ENCODE data around the gene C2orf15.

Gene C2orf15

GRCh38 chr2:99141110-99142108 lies at the start of gene C2orf15:
Gene C2orf15, plus strand, starts transcription at chr2:99141707. Its CDS starts 8,852 bp downstream, at chr2:99150559.
- DNase-seq (ENCODE audit: extremely low read depth, insufficient read length): peak; percentile 97
- no peaks in the 10 kb centered on the region for H3K27me3 ChIP-seq (replicated peaks; ENCODE audit: control insufficient read depth, insufficient read depth, low read length)
- TF ChIP-seq CTCF (IDR thresholded peaks at IDR 0.05; ENCODE audit: insufficient read depth, low read length, poor library complexity, severe bottlenecking): no peak
- H3K4me3 ChIP-seq (replicated peaks; ENCODE audit: low read depth, low read length): peak within 1 kb of the TSS; percentile 86
- no peaks in the 10 kb centered on the region for H3K36me3 ChIP-seq (ENCODE audit: control insufficient read depth, insufficient read depth, low read length)

GRCh38 chr2:99096728-99097127 lies 44.8 kb upstream of the C2orf15 start:
- no peak for DNase-seq (ENCODE audit: extremely low read depth, insufficient read length)
- TF ChIP-seq CTCF (IDR thresholded peaks at IDR 0.05; ENCODE audit: insufficient read depth, low read length, poor library complexity, severe bottlenecking): no peak
- Histone ChIP-seq H3K36me3 (ENCODE audit: control insufficient read depth, insufficient read depth, low read length) (no peaks in the 10 kb centered on the region), H3K27me3 (replicated peaks; ENCODE audit: control insufficient read depth, insufficient read depth, low read length) (no peaks in the 10 kb centered on the region), H3K4me3 (replicated peaks; ENCODE audit: low read depth, low read length) (no peak overlapping the region)

- Histone ChIP-seq H3K27me3 (replicated peaks; ENCODE audit: control insufficient read depth, insufficient read depth, low read length) (no peaks in the 10 kb centered on the region), H3K36me3 (ENCODE audit: control insufficient read depth, insufficient read depth, low read length) (no peaks in the 10 kb centered on the region), H3K4me3 (replicated peaks; ENCODE audit: low read depth, low read length) (no peak overlapping the region)
- DNase-seq (ENCODE audit: extremely low read depth, insufficient read length): no peak
- no peak for TF ChIP-seq CTCF (IDR thresholded peaks at IDR 0.05; ENCODE audit: insufficient read depth, low read length, poor library complexity, severe bottlenecking)
Measured at GRCh38 chr2:99101697-99102096, 39.8 kb upstream of the C2orf15 start.

GRCh38 chr2:99104006-99104405 lies 37.5 kb upstream of the C2orf15 start:
- Histone ChIP-seq H3K27me3 (replicated peaks; ENCODE audit: control insufficient read depth, insufficient read depth, low read length) (no peaks in the 10 kb centered on the region), H3K36me3 (ENCODE audit: control insufficient read depth, insufficient read depth, low read length) (no peaks in the 10 kb centered on the region), H3K4me3 (replicated peaks; ENCODE audit: low read depth, low read length) (no peak overlapping the region)
- no peak for TF ChIP-seq CTCF (IDR thresholded peaks at IDR 0.05; ENCODE audit: insufficient read depth, low read length, poor library complexity, severe bottlenecking)
- DNase-seq (ENCODE audit: extremely low read depth, insufficient read length): no peak

- Histone ChIP-seq H3K27me3 (replicated peaks; ENCODE audit: control insufficient read depth, insufficient read depth, low read length) (no peaks in the 10 kb centered on the region), H3K4me3 (replicated peaks; ENCODE audit: low read depth, low read length) (no peak overlapping the region), H3K36me3 (ENCODE audit: control insufficient read depth, insufficient read depth, low read length) (no peaks in the 10 kb centered on the region)
- no peak for DNase-seq (ENCODE audit: extremely low read depth, insufficient read length)
- no peak for TF ChIP-seq CTCF (IDR thresholded peaks at IDR 0.05; ENCODE audit: insufficient read depth, low read length, poor library complexity, severe bottlenecking)
Measured at GRCh38 chr2:99106913-99107312, 34.6 kb upstream of the C2orf15 start.
